Uterus (tissue), 2 donors: Measurements from ENCODE around the gene CNDP2.

Source experiments
- POLR2A ChIP-seq, 2 donors: fragments of 450-650 bp; IDR thresholded peaks; one replicate each; pipeline ENCODE4 v1.6.1; 2016; ENCODE audit warnings: antibody characterized with exemption in 2 of 2, mild to moderate bottlenecking in 1 of 2, moderate library complexity in 1 of 2
- TF ChIP-seq, protein P1 (sequence below), 4 experiments: fragments of 200-600 bp in 2 of 4; fragments of 450-650 bp in 2 of 4; sonication (generic) in 2 of 4; IDR thresholded peaks; one replicate each; pipeline ENCODE4 v1.5.1; 2016 to 2019; ENCODE audit warnings: antibody characterized with exemption in 4 of 4, mild to moderate bottlenecking in 2 of 4, moderate library complexity in 1 of 4

DNA sequence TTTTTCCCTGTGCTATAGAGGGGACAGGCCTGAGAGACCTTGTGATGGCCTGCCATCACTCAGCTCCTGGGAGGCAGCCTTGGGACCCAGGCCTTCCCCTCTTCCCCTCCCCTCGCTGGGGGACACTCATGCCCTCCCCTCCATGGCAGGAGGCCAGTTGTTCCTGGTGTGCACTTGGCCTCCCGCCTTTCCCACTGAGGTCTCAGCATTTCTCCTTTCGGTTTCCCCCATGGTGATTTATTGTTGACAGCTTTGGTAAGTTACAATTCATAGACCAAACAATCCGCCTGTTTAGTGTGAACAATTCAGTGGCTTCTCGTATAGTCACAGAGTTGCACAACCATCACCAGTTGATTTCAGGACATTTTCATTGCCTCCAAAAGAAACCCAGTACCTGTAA, 27.9 kb downstream of the CNDP2 start:
- TF ChIP-seq, protein P1, sequence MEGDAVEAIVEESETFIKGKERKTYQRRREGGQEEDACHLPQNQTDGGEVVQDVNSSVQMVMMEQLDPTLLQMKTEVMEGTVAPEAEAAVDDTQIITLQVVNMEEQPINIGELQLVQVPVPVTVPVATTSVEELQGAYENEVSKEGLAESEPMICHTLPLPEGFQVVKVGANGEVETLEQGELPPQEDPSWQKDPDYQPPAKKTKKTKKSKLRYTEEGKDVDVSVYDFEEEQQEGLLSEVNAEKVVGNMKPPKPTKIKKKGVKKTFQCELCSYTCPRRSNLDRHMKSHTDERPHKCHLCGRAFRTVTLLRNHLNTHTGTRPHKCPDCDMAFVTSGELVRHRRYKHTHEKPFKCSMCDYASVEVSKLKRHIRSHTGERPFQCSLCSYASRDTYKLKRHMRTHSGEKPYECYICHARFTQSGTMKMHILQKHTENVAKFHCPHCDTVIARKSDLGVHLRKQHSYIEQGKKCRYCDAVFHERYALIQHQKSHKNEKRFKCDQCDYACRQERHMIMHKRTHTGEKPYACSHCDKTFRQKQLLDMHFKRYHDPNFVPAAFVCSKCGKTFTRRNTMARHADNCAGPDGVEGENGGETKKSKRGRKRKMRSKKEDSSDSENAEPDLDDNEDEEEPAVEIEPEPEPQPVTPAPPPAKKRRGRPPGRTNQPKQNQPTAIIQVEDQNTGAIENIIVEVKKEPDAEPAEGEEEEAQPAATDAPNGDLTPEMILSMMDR (IDR thresholded peaks at IDR 0.05) = no peak
- TF ChIP-seq POLR2A (IDR thresholded peaks at IDR 0.05) = no peak
